Liver (tissue), 3 donors: Measurements from ENCODE around the gene GOSR1.

Experiments
- GABPA ChIP-seq, 2 donors: IDR thresholded peaks in 1 of 2; conservative IDR thresholded peaks in 1 of 2; 2 replicates each; pipeline ENCODE4 v1.6.1; 2016; ENCODE audit warnings: antibody characterized with exemption in 2 of 2, mild to moderate bottlenecking in 1 of 2, moderate library complexity in 1 of 2
- JUND ChIP-seq, 2 donors: IDR thresholded peaks; 2 replicates each; pipeline ENCODE4 v1.6.1; 2016; ENCODE audit warnings: antibody characterized with exemption in 2 of 2
- RAD21 ChIP-seq, 2 donors: IDR thresholded peaks; 2 replicates each; pipeline ENCODE4 v1.6.1; 2016; ENCODE audit warnings: antibody characterized with exemption in 2 of 2, mild to moderate bottlenecking in 2 of 2
- SP1 ChIP-seq: IDR thresholded peaks from 2 replicates; pipeline ENCODE4 v1.6.1; 2018; ENCODE audit warnings: antibody characterized with exemption, mild to moderate bottlenecking
- TAF1 ChIP-seq: conservative IDR thresholded peaks from 2 replicates; pipeline ENCODE4 v1.6.1; 2016; ENCODE audit warnings: antibody characterized with exemption, mild to moderate bottlenecking
- YY1 ChIP-seq: IDR thresholded peaks from 2 replicates; pipeline ENCODE4 v1.6.1; 2016; ENCODE audit warnings: antibody characterized with exemption, mild to moderate bottlenecking
- TF ChIP-seq, protein P1 (sequence below): fragments of 150-350 bp; IDR thresholded peaks from 2 replicates; pipeline ENCODE4 v1.5.1; 2017; ENCODE audit warnings: improper control_type of control experiment, low read depth, low read length; ENCODE audit not compliant: missing input control
- TF ChIP-seq, protein P2 (sequence below): IDR thresholded peaks from 2 replicates; pipeline ENCODE4 v1.6.1; 2016; ENCODE audit warnings: antibody characterized with exemption
- TF ChIP-seq, protein P3 (sequence below): IDR thresholded peaks from 2 replicates; pipeline ENCODE4 v1.6.1; 2016; ENCODE audit warnings: antibody characterized with exemption, mild to moderate bottlenecking
- TF ChIP-seq, protein P4 (sequence below): IDR thresholded peaks from 2 replicates; pipeline ENCODE4 v1.6.1; 2016; ENCODE audit warnings: antibody characterized with exemption
- donor health status: healthy.
- donor health status: healthy.

DNA sequence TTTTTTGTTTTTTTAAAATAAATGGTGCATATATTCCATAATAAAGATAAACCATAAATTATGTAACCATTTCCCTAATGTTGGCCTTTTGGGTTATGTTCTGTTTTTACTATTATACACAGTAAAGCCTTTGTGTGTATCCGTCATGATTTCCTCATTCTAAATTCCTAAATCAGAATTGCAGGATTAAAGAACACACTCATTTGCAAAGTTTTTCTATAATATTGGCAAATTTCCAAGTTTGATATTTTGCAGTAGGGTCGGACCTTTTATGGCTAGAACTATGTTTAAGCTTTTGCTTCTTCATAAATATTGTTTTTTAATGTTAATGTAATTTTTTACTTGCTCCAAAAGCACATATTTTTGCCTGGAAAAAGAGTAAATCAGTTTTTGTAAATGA is 16.6 kb downstream of the GOSR1 start:
- TF ChIP-seq, protein P1, sequence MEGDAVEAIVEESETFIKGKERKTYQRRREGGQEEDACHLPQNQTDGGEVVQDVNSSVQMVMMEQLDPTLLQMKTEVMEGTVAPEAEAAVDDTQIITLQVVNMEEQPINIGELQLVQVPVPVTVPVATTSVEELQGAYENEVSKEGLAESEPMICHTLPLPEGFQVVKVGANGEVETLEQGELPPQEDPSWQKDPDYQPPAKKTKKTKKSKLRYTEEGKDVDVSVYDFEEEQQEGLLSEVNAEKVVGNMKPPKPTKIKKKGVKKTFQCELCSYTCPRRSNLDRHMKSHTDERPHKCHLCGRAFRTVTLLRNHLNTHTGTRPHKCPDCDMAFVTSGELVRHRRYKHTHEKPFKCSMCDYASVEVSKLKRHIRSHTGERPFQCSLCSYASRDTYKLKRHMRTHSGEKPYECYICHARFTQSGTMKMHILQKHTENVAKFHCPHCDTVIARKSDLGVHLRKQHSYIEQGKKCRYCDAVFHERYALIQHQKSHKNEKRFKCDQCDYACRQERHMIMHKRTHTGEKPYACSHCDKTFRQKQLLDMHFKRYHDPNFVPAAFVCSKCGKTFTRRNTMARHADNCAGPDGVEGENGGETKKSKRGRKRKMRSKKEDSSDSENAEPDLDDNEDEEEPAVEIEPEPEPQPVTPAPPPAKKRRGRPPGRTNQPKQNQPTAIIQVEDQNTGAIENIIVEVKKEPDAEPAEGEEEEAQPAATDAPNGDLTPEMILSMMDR: no peak
- TF ChIP-seq TAF1 (no peak), SP1 (no peak), RAD21 (IDR thresholded peaks at IDR 0.05) (no peak), YY1 (no peak), GABPA (IDR thresholded peaks at IDR 0.05 in 1 of 2, conservative IDR thresholded peaks at IDR 0.05 in 1 of 2) (no peak), JUND (IDR thresholded peaks at IDR 0.05) (no peak)
- TF ChIP-seq, protein P2, sequence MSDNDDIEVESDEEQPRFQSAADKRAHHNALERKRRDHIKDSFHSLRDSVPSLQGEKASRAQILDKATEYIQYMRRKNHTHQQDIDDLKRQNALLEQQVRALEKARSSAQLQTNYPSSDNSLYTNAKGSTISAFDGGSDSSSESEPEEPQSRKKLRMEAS: no peak
- TF ChIP-seq, protein P3, sequence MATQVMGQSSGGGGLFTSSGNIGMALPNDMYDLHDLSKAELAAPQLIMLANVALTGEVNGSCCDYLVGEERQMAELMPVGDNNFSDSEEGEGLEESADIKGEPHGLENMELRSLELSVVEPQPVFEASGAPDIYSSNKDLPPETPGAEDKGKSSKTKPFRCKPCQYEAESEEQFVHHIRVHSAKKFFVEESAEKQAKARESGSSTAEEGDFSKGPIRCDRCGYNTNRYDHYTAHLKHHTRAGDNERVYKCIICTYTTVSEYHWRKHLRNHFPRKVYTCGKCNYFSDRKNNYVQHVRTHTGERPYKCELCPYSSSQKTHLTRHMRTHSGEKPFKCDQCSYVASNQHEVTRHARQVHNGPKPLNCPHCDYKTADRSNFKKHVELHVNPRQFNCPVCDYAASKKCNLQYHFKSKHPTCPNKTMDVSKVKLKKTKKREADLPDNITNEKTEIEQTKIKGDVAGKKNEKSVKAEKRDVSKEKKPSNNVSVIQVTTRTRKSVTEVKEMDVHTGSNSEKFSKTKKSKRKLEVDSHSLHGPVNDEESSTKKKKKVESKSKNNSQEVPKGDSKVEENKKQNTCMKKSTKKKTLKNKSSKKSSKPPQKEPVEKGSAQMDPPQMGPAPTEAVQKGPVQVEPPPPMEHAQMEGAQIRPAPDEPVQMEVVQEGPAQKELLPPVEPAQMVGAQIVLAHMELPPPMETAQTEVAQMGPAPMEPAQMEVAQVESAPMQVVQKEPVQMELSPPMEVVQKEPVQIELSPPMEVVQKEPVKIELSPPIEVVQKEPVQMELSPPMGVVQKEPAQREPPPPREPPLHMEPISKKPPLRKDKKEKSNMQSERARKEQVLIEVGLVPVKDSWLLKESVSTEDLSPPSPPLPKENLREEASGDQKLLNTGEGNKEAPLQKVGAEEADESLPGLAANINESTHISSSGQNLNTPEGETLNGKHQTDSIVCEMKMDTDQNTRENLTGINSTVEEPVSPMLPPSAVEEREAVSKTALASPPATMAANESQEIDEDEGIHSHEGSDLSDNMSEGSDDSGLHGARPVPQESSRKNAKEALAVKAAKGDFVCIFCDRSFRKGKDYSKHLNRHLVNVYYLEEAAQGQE: no peak
- TF ChIP-seq, protein P4, sequence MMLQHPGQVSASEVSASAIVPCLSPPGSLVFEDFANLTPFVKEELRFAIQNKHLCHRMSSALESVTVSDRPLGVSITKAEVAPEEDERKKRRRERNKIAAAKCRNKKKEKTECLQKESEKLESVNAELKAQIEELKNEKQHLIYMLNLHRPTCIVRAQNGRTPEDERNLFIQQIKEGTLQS: no peak
